Transverse colon (tissue), 4 donors: ENCODE results near the gene TSPAN13. TPM values are rescaled to one million over a fixed set of nuclear protein-coding genes. Genes with fewer than 3 reads are reported as not detected.
A peak's percentile ranks its signal among the peaks of the same experiment; 100 is the strongest.

Experiments
- DNase-seq: peaks from one replicate; pipeline ENCODE4 v3.0.0-alpha.2; 2019
- H3K27ac ChIP-seq, 4 donors: fragments of 200-600 bp; sonication (generic); 2 replicates each; pipeline ENCODE4 v1.5.1; 2016 to 2018; ENCODE audit warnings: inconsistent platforms in 4 of 4
- H3K27me3 ChIP-seq: fragments of 200-600 bp; sonication (generic); 2 replicates; pipeline ENCODE4 v1.5.1; 2017; ENCODE audit warnings: inconsistent platforms
- H3K36me3 ChIP-seq, 4 donors: fragments of 200-600 bp; sonication (generic); 2 replicates each; pipeline ENCODE4 v1.5.1; 2017 to 2019; ENCODE audit warnings: inconsistent platforms in 4 of 4
- H3K4me1 ChIP-seq, 4 donors: fragments of 200-600 bp; sonication (generic); 2 replicates each; pipeline ENCODE4 v1.5.1; 2017 to 2020; ENCODE audit warnings: inconsistent platforms in 4 of 4
- H3K4me3 ChIP-seq, 4 donors: fragments of 200-600 bp; sonication (generic); 1 replicate in 1 of 4; 2 replicates in 3 of 4; pipeline versions ENCODE4 v1.5.1 to v1.6.1; 2017 to 2019; ENCODE audit warnings: inconsistent platforms in 4 of 4
- H3K9me3 ChIP-seq, 2 donors: fragments of 200-600 bp; sonication (generic); 2 replicates each; pipeline ENCODE4 v1.5.1; 2017 to 2019; ENCODE audit warnings: inconsistent platforms in 2 of 2
- CTCF ChIP-seq, 5 experiments: fragments of 200-600 bp in 3 of 5; fragments of 450-650 bp in 2 of 5; sonication (generic) in 3 of 5; IDR thresholded peaks; 1 replicate in 2 of 5; 2 replicates in 3 of 5; pipeline ENCODE4 v1.5.1; 2016 to 2017; ENCODE audit warnings: antibody characterized with exemption in 5 of 5, inconsistent platforms in 3 of 5, mild to moderate bottlenecking in 2 of 5, moderate library complexity in 1 of 5
- EP300 ChIP-seq: sonication (generic); formaldehyde crosslinking; IDR thresholded peaks from one replicate; pipeline ENCODE4 v1.6.1; 2017; ENCODE audit warnings: antibody characterized with exemption, low read depth
- POLR2A ChIP-seq: fragments of 450-650 bp; IDR thresholded peaks from one replicate; pipeline ENCODE4 v1.6.1; 2016; ENCODE audit warnings: antibody characterized with exemption, mild to moderate bottlenecking, moderate library complexity
- POLR2AphosphoS5 ChIP-seq, 3 donors: sonication (generic); formaldehyde crosslinking; IDR thresholded peaks; one replicate each; pipeline ENCODE4 v1.6.1; 2016; ENCODE audit warnings: antibody characterized with exemption in 3 of 3
- WGBS, 2 donors: methylation state at CpG; one replicate each; pipeline ENCODE4 v1.1.5; 2018; ENCODE audit warnings: low coverage in 1 of 2; 5-methylcytosine and 5-hydroxymethylcytosine counted together
- in situ Hi-C, 4 donors: fragments of 200-750 bp; cut with MboI; loops; one replicate each; pipeline versions ENCODE4 v1.15.0 to v1.15.1; 2017; ENCODE audit warnings: low sequenced_read_pairs in 3 of 4, low pct_ligation_motif_present in 1 of 4, low pct_unique_long_range_greater_than_20kb in 1 of 4
- intact Hi-C: fragments of 100-400 bp; cut with DNase I; formaldehyde crosslinking; loops from one replicate; pipeline ENCODE4 v1.15.1; 2023; ENCODE audit warnings: low total_unique reads
- total RNA-seq, 4 donors: library from RNA; depleted of rRNA; stranded (reverse); fragments of >200 nt; gene quantifications; one replicate each; pipeline ENCODE4 v1.1.0, GENCODE V29; 2016

The TSPAN13 gene
- total RNA-seq, 4 donors from 2014 or later: 6.8 to 44.4 (median 21.4) TPM

GRCh38 chr7:16734148-16734726 is 19.3 kb upstream of the TSPAN13 start:
- Histone ChIP-seq H3K4me1 (no peaks in the 10 kb centered on the region), H3K27me3 (no peaks in the 10 kb centered on the region), H3K36me3 (no peaks in the 10 kb centered on the region), H3K27ac (no peak overlapping the region), H3K9me3 (no peaks in the 10 kb centered on the region), H3K4me3 (no peak overlapping the region)
- WGBS, 2 donors: 67 to 95% methylated on average over 1 to 7 of the region's 7 CpGs
- in situ Hi-C loops: no loop called here
- intact Hi-C loops: no loop called here
- TF ChIP-seq POLR2A (no peak), POLR2AphosphoS5 (IDR thresholded peaks at IDR 0.05) (no peak)
- DNase-seq: no peak

- H3K27ac ChIP-seq: no peak overlapping the region
- TF ChIP-seq EP300 (no peak), POLR2A (no peak), POLR2AphosphoS5 (IDR thresholded peaks at IDR 0.05) (no peak), CTCF (IDR thresholded peaks at IDR 0.05) (no peak)
- in situ Hi-C loops (no loop called here), intact Hi-C loops (no loop called here)
- no peaks in the 10 kb centered on the region for H3K9me3 ChIP-seq
- no peaks in the 10 kb centered on the region for H3K36me3 ChIP-seq
- DNase-seq: no peak
- peaks cover 0 to 4% (median 2%) of the 10 kb centered on the region in 4 donors for H3K4me1 ChIP-seq
- H3K27me3 ChIP-seq: no peaks in the 10 kb centered on the region
- WGBS, 2 donors: 79 to 89% methylated on average over 4 of the region's 4 CpGs
- no peak overlapping the region for H3K4me3 ChIP-seq
Observed at GRCh38 chr7:16735020-16735419, 18.5 kb upstream of the TSPAN13 start.

- no peak overlapping the region for H3K4me3 ChIP-seq
- DNase-seq: no peak
- no peak overlapping the region for H3K27ac ChIP-seq
- in situ Hi-C loops: no loop called here
- no peak for TF ChIP-seq CTCF (IDR thresholded peaks at IDR 0.05)
- TF ChIP-seq POLR2A: no peak
- no peak for TF ChIP-seq POLR2AphosphoS5 (IDR thresholded peaks at IDR 0.05)
- TF ChIP-seq EP300: no peak
- H3K9me3 ChIP-seq: no peaks in the 10 kb centered on the region
- WGBS, 2 donors: 89% methylated on average over 5 of the region's 5 CpGs; no CpG with 5 or more reads in 1 of the 2 donors
- no peaks in the 10 kb centered on the region for H3K36me3 ChIP-seq
- peaks cover 0 to 14% (median 12%) of the 10 kb centered on the region in 4 donors for H3K4me1 ChIP-seq
- no peaks in the 10 kb centered on the region for H3K27me3 ChIP-seq
- intact Hi-C loops: no loop called here
Observed at GRCh38 chr7:16738011-16738688, 15.4 kb upstream of the TSPAN13 start.

- WGBS, 2 donors: 34 to 35% methylated on average over 3 to 6 of the region's 6 CpGs
- no peak for TF ChIP-seq EP300
- peak in 1 of 3 donors; percentile 18 for TF ChIP-seq POLR2AphosphoS5 (IDR thresholded peaks at IDR 0.05)
- H3K36me3 ChIP-seq: no peaks in the 10 kb centered on the region
- in situ Hi-C loops (no loop called here), intact Hi-C loops (no loop called here)
- peak; percentile 26 for DNase-seq
- H3K9me3 ChIP-seq: no peaks in the 10 kb centered on the region
- H3K27ac ChIP-seq: peak overlapping the region in 2 of 4 donors; percentile 15 to 56
- peaks cover 3 to 21% (median 12%) of the 10 kb centered on the region in 4 donors for H3K4me1 ChIP-seq
- no peak overlapping the region for H3K4me3 ChIP-seq
- H3K27me3 ChIP-seq: no peaks in the 10 kb centered on the region
Observed at GRCh38 chr7:16739863-16740622, 13.5 kb upstream of the TSPAN13 start.

GRCh38 chr7:16740623-16740953 is 13.0 kb upstream of the TSPAN13 start:
- no peak overlapping the region for H3K4me3 ChIP-seq
- intact Hi-C loops: no loop called here
- 83 to 87% methylated on average over 3 of the region's 3 CpGs for WGBS, 2 donors
- H3K36me3 ChIP-seq: no peaks in the 10 kb centered on the region
- in situ Hi-C loops: no loop called here
- peak overlapping the region in 2 of 4 donors; percentile 15 to 56 for H3K27ac ChIP-seq
- TF ChIP-seq CTCF (IDR thresholded peaks at IDR 0.05) (no peak), POLR2A (no peak), EP300 (no peak), POLR2AphosphoS5 (IDR thresholded peaks at IDR 0.05) (no peak)
- H3K9me3 ChIP-seq: no peaks in the 10 kb centered on the region
- H3K27me3 ChIP-seq: no peaks in the 10 kb centered on the region
- no peak for DNase-seq
- peaks cover 3 to 21% (median 12%) of the 10 kb centered on the region in 4 donors for H3K4me1 ChIP-seq
